ENCODE results near the gene SPAG6.
"Not testable (repeated sequence)": the region's sequence is repeated elsewhere in the genome, so short reads cannot be mapped to it uniquely, and the experiment has no call there.

The SPAG6 gene

DNA sequence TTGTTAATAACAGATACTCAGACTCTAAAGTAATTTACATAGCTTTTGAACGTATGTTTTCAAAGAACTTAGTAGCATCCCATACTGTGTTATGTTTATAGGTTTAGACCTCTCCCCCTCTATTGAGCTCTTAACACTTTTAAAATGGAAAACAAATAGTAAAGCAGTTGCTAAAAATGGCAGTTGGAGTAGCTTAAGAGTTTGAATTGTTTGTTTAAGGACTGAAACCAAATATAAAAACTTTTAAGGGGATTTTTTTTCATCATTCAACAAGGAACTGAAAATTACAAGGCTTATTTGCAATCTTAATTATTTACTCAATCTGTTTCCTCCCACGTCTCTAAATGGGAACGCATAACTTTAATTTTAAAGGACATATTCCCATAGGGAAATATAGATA is 1.6 kb upstream of the SPAG6 start:
- DNase-seq = no peak

DNA sequence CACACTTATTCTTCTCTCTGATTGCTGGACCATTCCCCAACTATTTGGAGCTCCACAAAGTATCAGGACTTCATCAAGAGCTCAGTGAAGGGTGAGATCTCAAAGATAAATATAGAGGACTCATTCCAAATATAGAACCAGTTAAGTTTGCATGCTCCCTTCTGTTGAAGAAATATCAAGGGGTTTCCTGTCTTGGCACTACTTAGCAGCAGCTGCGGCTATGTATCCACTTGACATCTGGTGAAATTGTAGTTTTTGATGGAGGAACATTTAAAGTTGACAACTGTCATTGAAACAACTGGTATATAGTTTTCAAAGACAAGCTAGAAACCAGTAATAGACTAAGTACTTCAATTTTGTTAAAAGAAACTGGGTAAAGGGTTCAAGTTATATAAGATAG is 1.0 kb upstream of the SPAG6 start:
- no peak for DNase-seq

DNA sequence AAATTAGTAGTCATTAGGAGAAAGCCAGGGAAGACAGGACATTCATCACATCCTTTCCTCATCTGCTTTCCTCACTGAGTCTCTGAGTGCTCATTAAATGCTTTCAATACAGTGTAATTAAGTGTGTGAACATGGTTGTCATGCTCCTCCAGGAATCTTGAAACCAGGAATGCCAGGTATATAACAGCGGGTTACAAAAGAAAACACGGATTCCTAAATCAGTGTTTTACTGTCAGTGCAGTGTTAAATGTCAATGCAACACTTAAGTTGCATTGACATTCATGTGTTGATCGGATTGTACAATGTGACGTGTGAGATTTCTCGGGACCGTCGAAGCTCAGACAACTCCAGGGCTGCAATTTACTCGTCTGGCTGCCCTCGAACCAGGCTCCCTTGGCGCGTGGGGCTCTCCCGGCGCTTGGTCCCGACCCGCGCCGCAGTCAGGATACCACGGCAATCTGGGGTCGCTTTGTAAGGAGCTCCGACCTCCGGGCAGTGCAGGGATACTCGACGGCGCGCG is 455 bp upstream of the SPAG6 start:
- no peak for DNase-seq

DNA sequence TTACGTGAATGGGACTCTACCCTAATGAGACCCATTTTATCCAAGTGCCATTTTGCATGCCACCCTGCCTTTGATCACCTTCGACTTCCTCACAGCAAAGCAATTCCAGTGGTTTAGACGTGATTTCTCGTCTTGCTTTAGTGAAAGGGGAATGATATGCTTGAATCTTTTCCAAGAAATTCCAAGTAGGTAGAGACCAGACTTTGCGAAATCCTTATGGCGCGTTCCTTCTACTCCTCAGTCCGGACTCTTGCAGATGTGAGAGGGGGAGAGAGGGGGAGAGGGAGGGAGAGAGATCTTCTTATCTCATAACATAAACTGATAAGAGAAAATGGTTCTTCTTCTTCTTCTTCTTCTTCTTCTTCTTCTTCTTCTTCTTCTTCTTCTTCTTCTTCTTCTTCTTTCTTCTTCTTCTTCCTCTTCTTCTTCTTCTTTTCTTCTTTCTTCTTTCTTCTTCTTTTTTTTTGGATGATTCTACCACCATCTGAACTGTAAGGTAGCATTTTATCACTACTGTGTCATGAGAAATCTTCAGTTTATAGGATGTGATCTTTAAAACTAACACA is 883 bp downstream of the SPAG6 start:
- no peak for DNase-seq

DNA sequence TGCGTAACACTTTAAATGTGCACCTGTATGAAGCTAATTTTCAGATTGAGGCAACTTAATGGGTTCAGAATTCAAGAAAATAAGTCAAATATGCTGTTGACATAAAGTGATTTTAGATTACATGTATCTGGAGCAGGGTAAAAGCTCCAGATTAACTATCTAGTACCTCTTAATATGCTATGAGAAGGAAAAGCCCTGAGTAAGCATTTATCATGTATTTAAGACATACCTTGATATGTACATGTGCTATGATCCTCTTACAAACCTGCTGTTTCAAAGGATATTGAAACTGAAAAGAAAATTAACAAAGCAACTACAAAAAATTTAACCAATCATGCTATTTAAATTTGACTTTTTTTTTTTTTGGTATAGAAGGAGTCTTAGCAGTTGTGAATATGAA is 4.5 kb downstream of the SPAG6 start:
- DNase-seq = no peak

DNA sequence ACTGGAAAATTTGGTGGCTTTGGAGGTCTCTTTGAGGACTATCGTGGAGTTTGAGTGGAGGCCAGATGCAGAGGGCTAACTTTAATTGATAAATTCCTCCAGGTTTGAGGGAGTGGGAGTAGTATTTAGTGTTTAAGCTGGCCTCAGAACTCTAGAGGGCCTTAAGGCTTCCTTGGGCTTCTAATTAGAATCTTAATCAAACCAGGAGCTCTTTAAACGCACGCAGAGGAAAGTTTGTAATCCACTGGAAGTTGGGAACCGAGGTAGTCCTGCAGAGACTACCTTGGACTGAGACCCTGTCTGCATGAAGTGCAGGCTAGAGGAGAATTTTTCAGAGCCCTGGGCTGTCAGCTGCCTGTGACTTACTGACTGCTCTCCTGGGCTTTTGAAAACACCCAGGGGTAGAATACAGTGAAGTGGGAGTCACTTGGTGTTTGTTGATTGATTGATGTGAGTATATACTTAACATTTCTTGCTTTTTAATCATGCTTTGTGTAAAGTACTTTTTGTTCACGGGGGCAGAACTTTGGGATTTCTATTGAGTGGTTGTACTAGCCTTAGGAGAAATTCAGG is 5.9 kb downstream of the SPAG6 start:
- DNase-seq = no peak

DNA sequence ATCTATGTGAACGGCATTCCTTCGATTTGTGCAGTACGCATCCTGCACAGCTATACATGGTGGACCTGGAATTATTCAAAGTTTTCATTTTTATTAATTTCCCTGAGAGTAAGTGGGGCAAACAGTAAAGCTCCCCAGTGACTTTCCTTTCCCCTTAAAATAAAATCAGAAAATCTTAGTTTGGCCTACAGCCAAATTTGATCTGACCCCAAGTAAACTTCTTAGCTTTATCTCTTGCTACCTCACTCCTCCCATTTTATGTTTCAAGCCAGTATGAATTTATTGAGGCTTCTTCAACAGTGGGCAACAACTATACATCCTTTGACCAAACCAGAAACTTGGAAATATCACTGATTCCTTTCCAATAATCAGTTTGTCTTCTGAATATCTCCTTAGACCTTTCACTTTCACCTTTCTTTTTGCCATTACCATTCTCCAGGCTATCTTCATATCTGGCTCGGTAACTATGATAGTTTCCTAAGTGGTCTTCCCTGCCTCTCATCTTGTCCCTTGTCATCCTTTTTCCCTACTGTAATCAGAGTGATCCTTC is 11.1 kb downstream of the SPAG6 start:
- DNase-seq = no peak

DNA sequence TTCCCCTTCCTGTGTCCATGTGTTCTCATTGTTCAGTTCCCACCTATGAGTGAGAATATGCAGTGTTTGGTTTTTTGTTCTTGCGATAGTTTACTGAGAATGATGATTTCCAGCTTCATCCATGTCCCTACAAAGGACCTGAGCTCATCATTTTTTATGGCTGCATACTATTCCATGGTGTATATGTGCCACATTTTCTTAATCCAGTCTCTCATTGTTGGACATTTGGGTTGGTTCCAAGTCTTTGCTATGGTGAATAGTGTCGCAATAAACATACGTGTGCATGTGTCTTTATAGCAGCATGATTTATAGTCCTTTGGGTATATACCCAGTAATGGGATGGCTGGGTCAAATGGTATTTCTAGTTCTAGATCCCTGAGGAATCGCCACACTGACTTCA is 12.5 kb downstream of the SPAG6 start:
- DNase-seq = not testable (repeated sequence)

DNA sequence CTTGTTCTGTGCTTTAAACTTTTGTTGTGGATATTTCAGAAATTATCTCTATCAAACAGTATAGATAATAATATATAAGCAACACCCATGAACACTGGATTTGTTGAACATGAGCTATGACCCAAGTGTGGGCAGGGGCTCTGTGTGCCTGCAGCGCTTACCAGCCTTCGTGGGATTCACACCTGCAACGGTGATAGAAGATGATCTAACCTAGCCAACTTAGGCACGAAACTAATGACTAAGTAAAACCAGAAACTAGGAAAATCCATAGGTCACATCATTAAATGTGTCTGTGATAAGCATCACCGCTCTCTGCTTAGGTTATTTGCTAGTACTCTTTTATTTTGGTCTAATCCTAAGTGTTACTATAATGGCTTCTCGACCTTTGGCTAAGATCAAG is 18.0 kb downstream of the SPAG6 start:
- DNase-seq = no peak

DNA sequence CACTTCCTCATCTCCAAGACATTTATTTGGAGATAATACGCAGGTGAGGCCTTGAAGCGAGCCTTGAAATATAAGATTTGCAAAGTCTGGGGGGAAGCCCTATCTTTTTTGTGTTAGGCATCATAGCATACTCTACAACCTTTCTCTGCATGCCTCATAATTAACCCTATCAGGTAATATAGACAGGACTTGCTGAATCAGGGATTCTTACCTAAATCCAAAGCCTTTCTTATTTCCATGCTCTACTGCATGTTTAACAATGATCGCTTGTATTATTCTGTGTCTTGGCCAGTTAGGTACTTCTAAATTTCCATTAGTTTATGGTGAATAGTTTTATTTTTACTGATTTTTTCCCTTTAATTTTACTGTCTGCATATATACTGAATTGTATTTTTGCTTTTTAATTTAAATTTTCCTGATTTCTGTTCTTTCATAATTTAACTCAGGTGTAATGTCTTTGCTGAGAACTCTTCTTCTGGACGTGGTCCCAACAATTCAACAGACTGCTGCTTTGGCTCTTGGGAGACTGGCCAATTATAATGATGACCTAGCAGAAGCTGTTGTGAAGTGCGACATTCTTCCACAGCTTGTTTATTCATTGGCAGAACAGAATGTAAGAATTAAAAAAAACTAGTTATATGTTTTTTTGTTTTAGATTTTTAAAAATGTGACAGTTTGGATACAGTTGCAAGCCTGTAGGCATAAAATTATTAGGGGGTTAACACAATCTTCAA is 19.3 kb downstream of the SPAG6 start:
- DNase-seq = no peak

DNA sequence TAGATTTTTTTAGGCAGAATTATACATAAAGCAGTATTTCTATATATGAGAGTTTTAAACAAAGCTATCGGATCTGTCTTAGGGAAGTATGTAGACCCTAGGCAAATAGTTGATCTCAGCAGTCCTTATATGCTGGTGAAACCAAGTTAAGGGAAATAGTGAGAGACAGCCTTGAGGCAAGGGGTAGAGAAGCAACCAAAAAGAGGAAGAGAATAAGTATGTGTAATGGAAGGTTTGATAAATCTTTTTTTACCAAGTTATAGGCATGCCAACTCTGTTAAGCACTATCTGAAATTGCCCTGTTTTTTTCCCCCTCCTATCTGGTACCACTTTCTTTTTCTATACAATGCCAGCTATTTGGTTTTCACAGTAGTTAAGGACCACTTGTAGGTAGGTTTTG is 19.9 kb downstream of the SPAG6 start:
- DNase-seq = no peak

DNA sequence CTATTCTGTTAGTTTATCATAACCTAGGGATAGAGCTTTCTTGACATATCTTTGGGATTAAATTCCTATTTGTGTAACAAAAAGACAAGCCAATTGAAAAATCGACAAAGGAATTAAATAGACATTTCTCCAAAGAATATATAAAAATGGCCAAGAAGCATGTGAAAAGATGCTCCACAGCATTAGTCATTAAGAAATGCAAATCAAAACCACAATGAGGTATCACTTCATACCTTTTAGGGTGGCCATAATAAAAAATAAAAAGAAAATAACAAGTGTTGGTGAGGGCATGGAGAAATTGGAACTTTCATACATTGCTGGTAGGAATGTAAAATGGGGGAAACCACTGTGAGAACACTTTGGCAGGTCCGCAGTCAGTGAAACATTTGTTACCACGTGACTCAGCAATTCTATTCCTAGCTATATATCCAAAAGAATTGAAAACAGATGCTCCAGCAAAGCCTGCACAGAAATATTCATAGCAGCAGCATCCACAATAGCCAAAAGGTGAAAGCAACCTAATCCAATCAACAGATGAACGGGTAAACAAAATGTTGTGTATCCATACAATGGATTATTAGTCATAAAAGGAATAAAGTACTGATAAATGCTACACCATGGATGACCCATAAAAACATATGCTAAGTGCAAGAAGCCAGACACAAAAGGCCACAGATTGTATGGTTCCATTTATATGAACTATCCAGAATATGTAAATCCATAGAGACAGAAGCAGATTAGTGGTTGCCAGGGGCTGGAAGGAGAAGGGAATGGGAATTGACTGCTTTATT is 20.5 kb downstream of the SPAG6 start:
- DNase-seq = no peak

DNA sequence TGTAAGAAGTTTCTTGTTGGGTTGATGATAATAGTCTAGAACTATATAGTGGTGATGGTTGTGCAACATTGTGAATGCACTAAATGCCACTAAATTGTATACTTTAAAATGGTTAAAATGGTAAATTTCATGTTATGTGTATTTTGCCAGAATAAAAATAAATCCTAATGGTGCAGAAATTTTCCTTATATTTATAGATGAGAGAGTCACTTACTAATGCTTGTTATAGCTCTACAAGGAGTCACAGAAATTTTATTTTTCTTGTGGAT is 21.1 kb downstream of the SPAG6 start:
- no peak for DNase-seq

DNA sequence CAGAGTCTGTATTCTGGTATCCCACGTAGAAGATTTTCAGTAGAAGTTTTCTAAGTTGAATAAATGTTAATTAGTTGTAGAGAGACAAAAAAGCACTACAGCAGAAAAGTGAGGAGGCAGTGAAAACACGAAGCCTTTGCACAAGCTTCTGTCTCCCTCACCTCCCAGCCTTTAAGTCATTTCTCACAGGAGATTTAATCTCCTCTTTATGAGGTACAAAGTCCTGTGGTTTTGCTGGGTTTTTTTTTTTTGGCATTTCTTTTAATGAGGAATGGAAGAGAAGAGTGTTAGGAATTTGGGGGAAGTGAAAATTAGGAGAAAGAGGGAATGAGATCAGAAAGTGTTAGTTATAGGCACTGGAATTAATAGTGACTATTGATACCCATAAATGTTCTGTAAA is 21.5 kb downstream of the SPAG6 start:
- DNase-seq = no peak

DNA sequence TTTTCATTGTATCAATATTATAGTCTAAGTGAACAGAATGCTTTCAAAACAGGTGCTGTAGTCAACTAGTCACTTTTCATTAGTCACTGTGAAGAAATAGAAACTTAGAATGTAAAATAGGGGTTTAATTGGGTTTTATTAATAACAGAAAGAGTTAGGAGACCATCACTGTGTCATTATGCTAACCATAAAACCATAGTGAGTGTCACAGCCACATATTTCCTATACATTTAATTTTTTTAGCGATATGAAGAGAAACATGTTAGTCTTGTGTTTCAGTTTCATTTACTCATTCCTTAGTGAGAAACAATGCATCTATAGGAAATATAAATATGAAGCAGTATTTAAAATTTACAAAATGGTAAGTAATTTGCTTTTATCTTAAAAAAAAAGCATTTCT is 22.2 kb downstream of the SPAG6 start:
- DNase-seq = no peak

DNA sequence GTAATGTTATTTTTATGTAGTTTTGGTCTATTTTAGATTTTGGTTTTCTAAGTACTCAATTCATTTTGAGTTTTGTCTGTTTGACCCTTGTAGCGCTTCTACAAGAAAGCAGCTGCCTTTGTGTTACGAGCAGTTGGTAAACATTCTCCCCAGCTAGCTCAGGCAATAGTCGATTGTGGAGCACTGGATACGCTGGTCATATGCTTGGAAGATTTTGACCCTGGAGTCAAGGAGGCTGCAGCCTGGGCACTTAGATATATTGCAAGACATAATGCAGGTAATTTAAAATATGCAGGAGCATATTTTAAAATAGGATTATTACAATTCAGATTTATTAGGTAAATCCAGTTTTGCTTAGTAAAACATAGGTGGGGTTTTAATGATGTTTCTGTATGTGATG is 23.1 kb downstream of the SPAG6 start:
- DNase-seq = no peak

DNA sequence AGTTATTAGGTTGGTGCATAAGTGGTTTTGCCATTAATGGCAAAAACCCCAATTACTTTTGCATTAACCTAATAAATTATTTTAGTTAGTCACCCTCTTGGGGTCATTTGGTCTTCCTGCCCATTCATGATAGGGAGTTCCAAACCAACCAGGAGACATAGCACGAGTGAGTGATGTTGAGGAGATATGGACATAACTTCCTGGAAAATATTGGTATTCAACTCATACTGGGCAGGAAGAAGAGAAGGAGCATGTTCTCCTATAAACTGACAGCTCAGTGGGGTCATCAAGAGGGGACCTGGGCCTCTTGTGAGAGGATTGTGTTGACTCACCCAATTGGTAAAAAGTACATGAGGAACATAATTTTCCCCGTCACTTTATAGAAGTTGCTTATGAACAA is 23.7 kb downstream of the SPAG6 start:
- DNase-seq = no peak

DNA sequence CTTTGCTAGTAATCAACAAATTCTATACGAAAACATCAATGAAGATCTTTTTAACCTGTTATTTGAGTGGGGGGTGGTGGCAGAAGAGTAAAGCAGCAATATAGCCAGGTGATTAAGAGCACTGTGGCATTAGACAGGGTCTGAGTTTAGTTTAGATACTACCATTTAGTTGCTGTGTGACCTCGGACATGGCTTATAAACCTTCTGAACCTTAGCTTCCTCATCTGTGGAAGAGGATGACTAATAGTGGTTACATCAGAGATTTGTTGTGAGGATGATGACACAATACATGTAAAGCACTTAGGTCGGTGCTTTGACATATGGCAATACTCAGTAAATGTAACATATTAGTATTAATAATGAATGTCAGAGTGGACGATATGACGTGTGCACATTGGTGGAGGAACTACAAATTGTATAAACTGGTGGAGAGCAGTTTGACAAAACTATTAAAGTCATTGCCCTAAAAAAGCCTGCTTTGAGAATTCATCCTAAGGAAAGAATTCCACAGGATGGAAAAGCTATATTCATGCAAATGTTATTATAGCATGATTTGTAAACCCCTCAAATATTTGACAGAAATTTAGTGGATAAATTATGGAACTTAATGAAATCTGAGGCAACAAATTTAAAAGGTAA is 24.3 kb downstream of the SPAG6 start:
- no peak for DNase-seq

DNA sequence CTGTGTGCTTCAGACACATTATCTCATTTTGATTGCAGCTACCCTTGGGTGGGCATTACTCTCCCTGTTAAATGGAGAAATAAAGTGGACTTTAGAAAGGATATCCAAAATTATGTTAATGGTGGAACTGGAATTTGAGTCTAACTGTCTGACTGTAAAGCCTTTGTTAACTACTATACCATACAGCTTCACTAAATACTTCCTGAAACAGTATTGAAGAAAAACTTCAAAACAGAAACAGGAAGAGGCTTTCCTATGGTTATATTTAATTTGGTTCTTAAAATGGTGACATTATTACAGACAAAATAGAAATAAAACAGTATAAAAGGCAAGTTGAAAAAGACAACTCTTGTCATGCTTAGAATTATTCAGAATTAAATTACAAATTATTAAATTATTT is 25.0 kb downstream of the SPAG6 start:
- no peak for DNase-seq

DNA sequence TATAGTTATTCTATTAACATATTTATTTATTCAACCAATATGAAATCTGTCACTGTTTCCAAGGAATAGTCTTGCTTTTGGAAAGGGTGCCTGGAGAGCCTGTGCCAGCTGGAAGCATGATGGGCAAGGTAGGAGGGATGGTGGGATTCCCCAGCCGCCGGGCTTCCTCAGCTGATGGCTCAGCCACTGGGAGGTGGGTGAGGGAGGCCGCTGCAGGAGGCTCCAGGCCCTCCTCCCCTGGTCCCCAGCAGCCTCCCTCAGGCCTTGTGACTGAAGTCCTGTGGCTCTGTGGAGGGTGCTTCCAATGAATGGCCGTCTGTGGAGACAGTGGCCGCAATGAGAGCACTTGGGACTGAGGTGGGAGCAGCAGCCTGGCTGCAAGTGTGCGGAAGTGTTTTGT is 27.0 kb downstream of the SPAG6 start:
- DNase-seq = no peak

DNA sequence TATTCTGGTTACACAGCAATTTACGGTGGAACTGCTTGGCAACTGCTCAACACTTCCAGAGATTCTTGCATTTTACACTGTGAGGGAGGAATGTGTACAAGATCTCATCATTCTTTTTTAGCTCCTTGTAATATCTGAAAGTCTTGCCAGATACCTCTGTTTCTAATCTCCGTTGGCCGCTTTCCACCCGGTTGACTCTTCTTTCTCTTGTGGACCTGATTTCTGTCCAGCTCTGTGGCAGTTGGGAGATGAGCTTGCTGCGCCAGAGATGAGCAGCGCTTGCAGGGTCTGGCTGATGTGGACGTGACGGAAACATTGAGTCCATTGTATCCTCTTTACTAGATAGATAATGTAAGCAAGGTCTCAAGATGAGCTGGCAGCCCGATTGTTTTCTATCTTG is 27.6 kb downstream of the SPAG6 start:
- no peak for DNase-seq

DNA sequence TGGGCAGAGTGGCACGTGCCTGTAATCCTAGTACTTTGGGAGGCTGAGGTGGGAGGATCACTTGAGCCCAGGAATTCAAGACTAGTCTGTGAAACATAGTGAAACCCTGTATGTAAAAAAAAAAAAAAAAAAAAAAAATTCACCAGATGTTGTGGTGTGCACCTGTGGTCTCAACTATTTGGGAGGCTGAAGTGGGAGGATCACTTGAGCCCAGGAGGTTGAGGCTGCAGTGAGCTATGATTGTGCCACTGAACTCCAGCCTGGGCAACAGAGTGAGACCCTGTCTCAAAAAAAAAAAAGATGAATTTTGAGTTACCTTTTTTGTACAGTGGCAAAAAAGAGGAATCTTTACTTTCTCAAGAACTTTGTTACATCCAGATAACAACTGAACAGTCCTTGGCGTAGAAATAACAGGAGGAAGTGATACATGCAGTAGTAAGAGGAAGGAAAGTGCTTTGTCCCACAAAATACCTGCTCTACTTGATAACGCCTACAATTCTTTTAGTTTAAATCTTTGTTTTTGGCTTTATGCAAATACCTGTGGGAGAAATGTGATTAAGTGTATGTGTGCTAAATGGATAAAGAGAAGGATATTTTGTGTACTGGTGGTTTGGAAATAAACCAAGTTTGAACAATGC is 29.3 kb downstream of the SPAG6 start:
- DNase-seq = no peak

DNA sequence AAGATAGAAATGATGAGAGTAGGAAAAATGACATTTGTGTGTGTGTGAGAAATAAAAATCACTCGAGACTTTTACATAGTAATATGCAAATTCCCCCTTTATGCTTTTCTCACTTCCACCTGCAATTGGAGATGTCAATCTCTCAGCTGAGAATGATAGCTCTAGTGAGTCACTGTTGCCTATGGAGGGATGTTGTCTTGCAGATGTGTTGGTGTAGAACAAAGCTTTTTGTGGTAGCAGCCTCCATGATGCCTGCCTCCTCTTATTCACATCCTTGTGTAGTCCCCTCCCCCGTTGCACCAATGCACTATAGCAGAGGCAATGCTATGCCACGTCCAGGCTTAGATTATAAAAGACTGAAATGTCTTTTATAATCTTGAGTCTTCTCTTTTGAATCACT is 33.8 kb downstream of the SPAG6 start:
- peak; percentile 32 for DNase-seq
